Effector CD8-positive, alpha-beta T cell (primary cell): ENCODE measurements around the gene CHRNA10.
"Not testable (repeated sequence)": the region's sequence is repeated elsewhere in the genome, so short reads cannot be mapped to it uniquely, and the experiment has no call there.

Experiments
- DNase-seq: peaks from one replicate; lab custom pipeline; 2025; lab: John Stamatoyannopoulos, UW

Gene CHRNA10

DNA sequence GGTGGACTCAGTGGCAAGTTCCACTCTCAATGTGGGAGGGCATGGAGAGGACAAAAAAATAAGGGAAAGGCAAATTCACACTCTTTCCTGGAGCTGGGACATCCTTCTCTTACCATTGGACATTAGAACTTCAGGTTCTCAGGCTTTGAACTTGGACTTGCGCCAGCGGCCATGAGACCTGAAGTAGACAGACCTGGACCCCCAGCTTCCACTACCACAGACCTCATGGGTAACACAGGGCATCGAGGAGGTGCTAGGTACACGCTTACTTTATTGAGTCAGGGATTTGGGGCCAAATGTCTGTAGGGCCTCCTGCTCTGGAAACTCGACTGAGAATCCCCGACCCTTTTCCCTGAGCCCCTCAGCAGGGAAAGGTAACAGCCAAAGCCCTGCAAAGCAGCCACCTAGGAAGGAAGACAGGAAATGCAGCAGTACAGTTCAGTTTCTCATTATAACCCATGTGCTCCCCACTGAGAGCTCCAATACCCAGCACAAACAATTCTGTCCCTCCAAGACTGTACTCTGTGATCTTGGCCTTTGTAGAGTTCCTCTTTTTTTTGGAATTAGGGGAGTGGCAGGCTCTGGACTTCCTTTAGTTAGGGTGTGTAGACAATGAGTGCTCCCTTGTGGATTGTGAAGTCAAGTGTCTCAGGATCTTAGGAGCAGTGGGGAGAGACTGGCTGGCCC, 5.7 kb downstream of the CHRNA10 start:
- no peak for DNase-seq

GRCh38 chr11:3664032-3664630, 7.1 kb downstream of the CHRNA10 start:
- DNase-seq = no peak

DNA sequence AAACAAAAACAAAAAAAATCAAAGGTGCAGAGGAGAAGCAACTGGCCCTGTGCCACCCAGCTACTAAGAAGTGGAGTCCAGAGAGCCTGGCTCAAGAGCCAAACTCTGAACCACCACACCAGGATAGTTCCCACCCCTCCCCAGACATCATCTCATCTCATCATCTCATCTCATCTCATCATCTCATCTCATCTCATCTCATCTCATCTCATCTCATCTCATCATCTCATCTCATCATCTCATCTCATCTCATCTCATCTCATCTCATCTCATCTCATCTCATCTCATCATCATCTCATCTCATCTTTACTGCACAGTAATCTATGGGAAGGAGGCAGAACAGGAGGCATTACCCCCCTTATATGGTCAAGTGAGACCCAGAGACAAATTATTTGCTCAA, 8.3 kb downstream of the CHRNA10 start:
- DNase-seq = no peak

DNA sequence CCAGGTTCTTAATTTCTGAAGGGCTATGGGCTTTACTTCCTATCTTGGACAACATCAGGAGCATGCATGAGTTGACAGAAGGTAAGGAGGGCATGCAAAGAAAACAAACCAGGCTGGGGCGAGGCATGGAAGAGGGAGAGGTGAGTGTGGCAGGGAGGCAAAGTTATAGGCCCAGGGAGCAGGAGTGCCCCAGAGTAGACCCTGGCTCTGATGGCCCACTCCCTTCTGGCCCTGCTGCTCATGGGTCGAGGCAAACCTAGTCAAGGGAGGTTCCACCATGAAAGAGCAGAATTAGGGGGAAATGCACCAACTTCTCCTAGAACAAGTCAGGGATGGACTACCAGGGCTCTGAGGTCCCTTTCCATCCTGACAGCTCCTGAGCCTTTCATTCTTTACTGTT, 10.2 kb downstream of the CHRNA10 start:
- DNase-seq = no peak

- no peak for DNase-seq
These were observed 11.3 kb downstream of the CHRNA10 start for GRCh38 chr11:3659595-3660515.

GRCh38 chr11:3658252-3658651, 12.9 kb downstream of the CHRNA10 start:
- DNase-seq = no peak

- not testable (repeated sequence) for DNase-seq
These were observed 13.9 kb downstream of the CHRNA10 start for GRCh38 chr11:3657331-3657730.

- no peak for DNase-seq
These were observed 15.6 kb downstream of the CHRNA10 start for GRCh38 chr11:3655547-3655946.

DNA sequence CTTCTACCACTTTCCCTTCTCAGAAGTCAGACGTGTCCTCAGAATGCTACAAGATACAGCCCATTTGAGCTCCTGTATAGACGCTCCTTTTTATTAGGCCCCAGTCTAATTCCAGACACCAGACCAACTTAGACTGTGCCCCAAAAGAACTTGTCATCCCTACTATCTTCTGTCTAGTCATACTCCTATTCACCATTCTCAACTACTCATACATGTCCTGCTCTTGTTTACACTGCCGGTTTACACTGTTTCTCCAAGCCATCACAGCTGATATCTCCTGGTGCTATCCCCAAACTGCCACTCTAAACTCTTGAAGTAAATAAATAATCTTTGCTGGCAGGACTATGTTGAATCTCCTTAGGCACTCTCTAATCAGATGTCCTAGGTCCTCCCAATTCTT, 18.7 kb downstream of the CHRNA10 start:
- not testable (repeated sequence) for DNase-seq

DNA sequence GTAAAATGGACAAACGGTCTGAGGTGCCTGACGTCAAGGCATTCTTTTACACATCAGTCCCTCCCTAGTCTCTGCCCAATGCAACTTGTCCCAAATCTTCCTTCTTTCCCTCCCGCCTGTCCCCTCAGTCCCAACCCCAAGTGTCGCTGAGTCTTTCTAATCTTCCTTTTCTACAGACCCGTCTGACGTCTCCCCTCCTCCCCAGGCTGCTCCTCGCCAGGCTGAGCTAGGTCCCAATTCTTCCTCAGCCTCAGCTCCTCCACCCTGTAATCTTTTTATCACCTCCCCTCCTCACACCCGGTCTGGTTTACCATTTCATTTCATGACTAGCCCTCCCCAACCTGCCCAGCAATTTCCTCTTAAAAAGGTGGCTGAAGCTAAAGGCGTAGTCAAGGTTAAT, 21.8 kb downstream of the CHRNA10 start:
- DNase-seq = not testable (repeated sequence)

GRCh38 chr11:3648843-3649242, 22.3 kb downstream of the CHRNA10 start:
- not testable (repeated sequence) for DNase-seq

DNA sequence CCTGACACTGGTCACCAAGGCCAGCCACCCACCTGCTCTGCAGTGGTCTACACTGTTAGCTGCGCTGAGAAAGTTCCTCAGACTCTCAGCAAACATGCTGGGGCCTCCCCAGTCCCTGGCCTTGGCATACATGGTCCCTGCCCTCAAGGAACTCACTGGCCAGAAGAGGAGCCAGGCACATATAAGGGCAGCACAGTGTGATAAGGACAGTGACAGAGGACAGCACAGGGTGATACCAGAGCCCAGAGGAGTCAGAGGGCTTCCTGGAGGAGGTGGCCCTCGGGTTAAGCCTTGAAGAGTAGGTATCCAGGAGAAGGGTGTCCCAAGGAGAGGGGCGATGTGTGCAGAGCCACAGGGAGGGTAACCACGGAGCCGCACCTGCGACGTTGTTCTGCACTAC, 25.6 kb downstream of the CHRNA10 start:
- DNase-seq = no peak

- no peak for DNase-seq
These were observed 26.4 kb downstream of the CHRNA10 start, which contains the start of gene ART1 for GRCh38 chr11:3644817-3645235. Gene ART1, plus strand, starts transcription at chr11:3645128. Its CDS starts 14,086 bp downstream, at chr11:3659214.

DNA sequence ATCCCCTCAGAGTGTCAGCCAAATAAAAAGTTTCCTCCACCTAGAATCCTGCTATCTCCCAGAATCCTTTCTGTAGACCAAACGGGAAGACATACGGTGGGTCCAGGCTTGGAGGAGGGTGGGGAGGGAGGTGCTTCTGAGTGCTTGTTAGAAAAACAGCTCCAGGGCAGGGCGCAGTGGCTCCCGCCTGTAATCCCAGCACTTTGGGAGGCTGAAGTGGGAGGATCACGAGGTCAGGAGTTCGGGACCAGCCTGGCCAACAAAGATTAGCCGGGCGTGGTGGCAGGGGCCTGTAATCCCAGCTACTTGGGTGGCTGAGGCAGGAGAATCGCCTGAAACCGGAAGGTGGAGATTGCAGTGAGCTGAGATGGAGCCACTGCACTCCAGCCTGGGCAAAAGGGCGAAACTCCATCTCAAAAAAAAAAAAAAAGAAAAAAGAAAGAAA, 28.1 kb downstream of the CHRNA10 start:
- DNase-seq = not testable (repeated sequence)

DNA sequence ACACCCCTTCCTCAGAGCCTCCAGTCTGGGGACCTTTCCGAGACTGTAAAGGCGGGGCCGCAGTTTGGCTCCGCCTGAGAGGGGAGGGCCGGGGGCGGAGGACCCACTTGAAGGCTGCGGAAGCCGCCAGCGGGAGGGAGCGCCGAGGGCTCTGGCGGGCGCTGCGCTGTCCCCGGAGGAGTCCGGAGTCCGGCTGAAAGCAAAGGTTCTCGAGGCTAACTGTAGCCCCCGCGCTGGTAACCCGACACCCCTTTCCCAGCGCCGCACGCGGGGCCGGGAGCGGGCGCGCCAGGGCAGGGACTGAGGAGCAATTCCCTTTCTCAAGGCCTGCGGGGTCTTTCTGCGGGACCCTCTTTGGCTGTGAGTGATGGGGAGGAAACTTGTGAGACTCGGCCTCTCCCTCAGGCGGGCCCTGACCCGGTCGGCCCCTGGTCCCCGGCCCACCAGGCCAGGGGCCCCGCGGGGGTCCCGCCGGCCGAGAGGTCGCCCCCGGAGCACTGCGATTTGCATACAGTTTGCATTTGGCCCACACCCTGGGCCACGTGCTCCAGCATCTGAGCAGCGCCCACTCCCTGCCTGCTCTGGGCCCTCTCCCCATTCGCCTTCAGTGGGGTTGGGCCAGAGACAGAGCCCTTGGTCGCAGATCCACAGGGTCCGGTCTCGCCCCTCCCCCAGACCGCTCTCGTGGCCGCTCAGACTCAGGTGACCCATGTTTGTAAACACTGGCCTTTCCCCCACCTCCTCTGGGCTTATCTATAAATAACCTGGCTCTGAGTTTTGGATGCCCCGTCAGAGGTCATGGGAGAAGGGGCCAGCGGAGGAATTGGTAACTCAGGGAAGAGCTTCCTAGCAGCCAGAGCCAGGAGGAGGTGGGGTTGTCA, 28.9 kb downstream of the CHRNA10 start:
- DNase-seq = peak; percentile 53

- DNase-seq = no peak
These were observed 29.5 kb downstream of the CHRNA10 start, which contains the start of gene ART5 for GRCh38 chr11:3641701-3642070. Gene ART5, minus strand, starts transcription at chr11:3641992. Its CDS starts 130 bp downstream, at chr11:3641862.

GRCh38 chr11:3641191-3641590, 30.0 kb downstream of the CHRNA10 start:
- DNase-seq = no peak

DNA sequence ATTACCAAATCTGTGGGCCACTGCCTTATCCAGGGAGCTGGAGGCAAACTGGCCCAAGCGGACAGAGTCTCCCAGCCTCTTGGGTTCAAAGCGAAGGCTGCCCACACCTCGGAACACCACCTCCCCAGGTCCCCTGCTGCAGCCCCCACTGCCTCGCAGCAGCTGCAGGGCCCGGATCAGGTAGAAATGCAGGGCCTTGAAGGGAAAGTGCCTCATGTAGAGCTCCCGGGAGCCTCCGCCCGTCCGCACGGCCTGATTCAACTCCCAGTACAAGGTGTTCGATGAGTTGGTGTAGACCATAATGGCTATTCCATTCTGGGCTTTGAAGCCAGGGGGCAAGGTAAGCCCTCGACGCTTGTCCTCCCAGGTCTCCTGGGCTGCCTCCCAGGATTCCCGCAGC, 31.3 kb downstream of the CHRNA10 start:
- DNase-seq = no peak

- DNase-seq = no peak
These were observed 32.7 kb downstream of the CHRNA10 start for GRCh38 chr11:3638513-3638912.

- no peak for DNase-seq
These were observed 34.0 kb downstream of the CHRNA10 start for GRCh38 chr11:3637201-3637600.

GRCh38 chr11:3635641-3636375, 35.4 kb downstream of the CHRNA10 start:
- no peak for DNase-seq
